Measurements from ENCODE around the gene COX6A2.

DNA sequence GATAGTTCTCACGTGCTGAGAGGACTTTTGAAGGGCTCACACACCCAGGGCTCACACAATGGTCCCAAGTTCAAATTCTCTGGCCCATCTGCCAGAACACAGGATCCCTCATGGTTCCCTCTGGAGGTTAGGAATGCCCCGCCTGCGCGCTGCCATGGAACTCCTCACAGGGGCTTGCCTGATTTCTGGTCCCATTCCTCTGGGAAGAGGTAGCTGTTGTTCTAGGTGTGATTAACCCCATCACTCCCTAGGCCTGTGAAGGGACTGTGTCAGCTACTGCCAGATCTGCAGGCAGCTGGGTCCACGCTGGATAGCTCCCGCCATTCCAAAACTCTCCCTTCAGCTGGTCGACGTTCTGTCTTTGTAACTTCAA lies 28.8 kb upstream of the COX6A2 start:
- TF ChIP-seq CTCF (conservative IDR thresholded peaks at IDR 0.05 in 1 of 2, IDR thresholded peaks at IDR 0.05 in 1 of 2; ENCODE audit: extremely low read depth in 1 of 2, insufficient read depth in 1 of 2, low read depth in 1 of 2, low read length in 2 of 2) (no peak), EZH2 (IDR thresholded peaks at IDR 0.05; ENCODE audit: borderline replicate concordance, low read length) (no peak)
